GM18868 (cell line): ENCODE data around the gene PODXL2.
"Not testable (repeated sequence)": the region's sequence is repeated elsewhere in the genome, so short reads cannot be mapped to it uniquely, and the experiment has no call there.

ENCODE experiments used
- ATAC-seq: cut with Tn5 transposase; IDR thresholded peaks from one replicate; pipeline ENCODE4 v1.9.1; 2021; ENCODE audit warnings: mild to moderate bottlenecking, moderate library complexity; ENCODE audit not compliant: unreplicated experiment

Gene PODXL2

DNA sequence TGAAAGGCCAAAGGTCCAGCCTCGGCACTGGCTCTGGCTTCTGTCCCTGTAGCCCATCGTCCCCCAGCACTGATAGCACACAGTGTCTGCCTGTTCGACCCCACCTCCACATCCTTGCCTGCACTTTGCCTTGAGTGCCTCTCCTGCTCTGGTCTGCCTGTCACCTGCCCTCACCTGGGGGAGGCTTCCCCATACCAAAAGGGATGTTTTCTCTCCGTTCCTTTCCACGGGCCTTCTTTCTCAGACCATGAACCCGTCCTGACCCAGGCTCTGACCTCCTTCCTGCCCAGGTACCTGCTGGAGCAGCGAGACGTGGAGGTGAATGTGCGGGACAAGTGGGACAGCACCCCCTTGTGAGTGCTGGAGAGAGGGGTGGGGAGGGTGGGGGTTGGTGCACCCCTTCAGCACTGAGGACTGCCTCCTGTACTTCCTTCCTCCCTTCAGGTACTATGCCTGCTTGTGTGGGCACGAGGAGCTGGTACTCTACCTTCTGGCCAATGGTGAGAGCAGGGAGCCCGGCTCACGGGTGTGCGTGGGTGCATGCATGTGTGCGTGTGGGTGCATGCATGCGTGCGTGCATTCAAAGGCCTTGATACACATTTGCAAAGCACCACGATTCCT, 45.2 kb downstream of the PODXL2 start:
- ATAC-seq, result no peak

DNA sequence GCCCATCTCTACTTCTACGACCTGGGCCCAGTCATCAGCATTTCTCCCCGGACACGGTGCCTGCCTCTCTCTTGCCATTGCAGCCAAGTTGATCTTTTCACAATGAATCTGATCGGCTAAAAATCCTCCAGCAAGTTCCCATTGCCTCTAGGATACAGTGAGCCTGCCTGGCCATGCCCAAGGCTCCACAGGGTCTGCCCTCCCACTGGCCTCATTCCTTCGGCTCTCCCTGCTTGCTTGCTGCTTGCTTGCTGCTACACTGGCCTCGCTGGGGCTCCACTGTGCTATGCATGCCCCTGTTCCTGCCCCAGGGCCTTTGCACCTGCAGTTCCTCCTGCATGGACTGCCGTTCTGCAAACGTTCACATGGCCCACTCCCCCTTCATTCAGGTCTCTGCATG, 45.8 kb downstream of the PODXL2 start:
- ATAC-seq, result no peak

DNA sequence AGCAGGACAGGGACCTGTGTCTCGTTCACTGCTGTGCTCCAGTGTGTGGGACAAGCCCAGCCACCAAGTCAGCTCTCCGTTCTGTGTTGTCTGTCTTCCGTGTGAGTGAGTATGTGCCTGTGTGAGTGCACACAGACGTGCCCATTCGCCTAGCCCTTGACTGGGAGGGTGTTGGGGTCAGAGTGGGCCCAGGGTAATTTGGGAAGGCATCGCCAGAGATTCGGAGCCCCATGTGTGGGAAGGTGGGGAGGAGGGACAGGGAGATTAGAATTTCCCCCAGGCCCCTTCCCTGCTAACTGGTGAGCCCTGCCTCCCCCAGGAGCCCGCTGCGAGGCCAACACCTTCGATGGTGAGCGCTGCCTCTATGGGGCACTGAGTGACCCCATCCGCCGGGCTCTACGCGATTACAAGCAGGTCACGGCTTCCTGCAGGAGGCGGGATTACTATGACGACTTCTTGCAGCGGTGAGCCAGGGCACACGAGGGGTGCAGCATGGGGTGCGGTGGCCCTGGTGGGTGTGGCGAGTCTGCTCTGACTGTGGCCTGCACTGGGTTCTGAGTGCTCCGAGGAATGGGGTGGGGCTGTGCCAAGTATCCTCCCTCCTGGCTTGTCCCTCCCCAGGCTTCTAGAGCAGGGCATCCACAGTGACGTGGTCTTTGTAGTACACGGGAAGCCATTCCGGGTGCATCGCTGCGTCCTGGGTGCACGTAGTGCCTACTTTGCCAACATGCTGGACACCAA, 46.8 kb downstream of the PODXL2 start:
- no peak for ATAC-seq

DNA sequence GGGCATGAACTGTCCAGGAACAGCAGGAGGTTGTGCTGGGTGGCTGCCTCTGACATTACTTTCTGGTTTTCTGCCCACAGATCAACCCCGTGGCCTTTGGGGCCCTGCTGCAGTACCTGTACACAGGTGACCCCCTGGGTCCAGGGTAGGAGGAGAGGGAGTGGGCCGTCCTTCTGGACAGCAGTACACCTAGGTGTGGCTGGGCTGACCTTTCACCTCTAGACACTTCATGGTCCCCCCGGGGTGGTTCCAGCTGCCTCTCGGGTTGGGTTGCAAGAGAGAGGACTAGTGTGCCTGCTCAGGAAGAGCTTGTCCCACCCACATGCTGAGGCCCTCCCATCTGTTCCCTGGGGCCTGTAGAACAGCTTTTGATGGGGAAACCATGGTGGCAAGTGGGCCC, 47.5 kb downstream of the PODXL2 start:
- no peak for ATAC-seq

DNA sequence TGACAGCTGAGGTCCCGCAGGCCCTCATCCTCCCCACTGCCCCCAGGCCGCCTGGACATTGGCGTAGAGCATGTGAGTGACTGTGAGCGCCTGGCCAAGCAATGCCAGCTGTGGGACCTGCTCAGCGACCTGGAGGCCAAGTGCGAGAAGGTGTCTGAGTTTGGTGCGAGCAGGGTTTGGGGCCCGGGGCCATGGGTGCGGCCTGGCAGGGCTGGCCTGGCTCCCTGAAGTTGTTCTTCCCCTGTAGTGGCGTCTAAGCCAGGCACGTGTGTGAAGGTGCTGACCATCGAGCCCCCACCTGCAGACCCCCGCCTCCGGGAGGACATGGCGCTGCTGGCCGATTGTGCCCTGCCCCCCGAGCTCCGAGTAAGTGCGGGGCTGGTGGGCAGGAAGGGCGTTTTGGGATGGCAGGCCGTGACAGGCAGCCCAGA, 48.0 kb downstream of the PODXL2 start:
- no peak for ATAC-seq

DNA sequence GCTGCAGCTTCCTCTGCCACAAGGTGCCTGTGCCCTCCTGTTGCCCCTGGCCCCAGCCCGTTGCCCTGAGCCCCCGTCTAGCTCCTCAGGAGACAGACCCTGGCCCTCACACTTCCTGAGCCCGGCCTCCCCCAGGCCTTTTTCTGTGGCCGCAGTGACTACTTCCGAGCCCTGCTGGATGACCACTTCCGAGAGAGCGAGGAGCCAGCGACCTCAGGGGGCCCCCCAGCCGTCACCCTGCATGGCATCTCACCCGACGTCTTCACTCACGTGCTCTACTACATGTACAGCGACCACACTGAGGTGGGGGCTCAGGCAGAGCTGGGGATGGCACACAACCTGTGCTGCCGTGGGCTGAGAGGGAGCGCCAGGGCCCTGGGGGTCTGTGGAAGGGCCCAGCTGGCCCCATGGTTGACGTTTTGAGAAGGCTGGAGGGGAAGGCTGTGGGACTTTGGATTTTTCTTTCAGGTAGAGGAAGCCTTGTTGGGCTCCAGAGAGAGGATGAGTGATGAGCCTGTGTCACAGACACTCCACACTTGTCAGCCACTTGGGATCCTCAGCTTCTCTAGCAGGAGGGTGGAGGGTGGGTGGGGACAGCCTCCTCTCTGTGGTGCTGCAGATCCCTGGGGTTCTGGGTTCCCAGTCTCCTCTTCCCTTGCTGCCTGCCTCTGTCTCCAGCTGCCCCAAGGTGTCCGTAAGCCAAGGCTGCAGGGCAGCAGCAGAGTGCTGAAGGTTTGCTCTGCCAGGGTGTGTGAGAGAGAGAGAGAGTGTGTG, 48.7 kb downstream of the PODXL2 start:
- no peak for ATAC-seq

DNA sequence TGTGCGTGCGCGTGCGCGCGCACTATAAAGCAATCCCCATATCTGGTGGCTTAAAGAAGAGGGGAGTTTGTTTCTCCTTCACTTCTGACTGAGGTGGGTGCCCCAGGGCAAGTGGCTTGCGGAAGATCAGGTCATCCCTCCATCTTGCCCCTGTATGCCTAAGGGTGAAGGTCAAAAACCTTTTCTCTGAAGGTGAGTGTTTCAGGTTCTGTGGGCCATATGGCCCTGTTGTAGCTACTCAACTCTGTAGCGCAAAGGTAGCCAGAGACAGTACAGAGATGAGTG, 49.3 kb downstream of the PODXL2 start:
- ATAC-seq, result no peak

DNA sequence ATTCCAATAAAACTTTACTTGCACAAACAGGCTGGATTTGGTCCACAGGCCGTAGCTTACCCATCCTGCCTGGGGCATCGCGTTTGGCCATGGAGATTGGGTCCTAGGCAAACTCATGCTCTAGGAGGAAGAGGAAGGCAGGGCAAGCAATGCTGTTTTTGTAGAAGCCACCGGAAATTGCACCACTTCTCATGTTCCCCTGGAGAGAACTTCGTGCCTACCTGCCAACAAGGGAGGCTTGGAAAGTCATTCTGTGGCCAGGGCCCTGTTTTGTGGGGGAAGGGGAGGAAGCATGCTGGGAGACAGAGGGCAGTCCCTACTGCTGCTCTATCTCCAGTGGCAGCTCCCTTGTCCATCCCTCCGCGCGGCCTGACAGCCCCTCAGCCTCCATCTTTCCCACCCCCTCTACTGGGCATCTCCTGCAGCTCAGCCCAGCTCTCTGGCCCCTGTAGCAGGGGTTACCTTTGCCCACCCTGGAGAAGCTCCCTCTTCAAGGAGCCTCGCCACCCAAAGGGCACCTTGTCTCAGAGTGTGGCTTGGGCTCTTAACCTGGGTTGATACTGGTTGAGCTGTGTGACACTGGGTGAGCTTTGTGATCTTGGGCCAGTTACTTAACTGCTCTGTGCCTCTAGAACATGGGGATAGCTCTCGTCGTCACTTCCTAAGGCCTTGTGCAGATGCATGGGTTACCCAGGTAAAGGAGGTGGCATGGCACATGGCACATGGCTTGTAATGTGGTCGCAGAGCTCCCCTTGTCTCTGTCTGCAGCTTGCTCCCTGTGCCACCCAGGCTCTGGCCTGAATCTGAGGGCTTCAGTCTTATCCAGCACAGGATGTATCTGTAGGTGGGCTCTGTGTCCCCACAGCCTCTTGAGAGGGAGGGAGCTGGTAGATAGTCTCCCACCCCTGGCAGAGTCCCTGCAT, 49.9 kb downstream of the PODXL2 start:
- no peak for ATAC-seq

DNA sequence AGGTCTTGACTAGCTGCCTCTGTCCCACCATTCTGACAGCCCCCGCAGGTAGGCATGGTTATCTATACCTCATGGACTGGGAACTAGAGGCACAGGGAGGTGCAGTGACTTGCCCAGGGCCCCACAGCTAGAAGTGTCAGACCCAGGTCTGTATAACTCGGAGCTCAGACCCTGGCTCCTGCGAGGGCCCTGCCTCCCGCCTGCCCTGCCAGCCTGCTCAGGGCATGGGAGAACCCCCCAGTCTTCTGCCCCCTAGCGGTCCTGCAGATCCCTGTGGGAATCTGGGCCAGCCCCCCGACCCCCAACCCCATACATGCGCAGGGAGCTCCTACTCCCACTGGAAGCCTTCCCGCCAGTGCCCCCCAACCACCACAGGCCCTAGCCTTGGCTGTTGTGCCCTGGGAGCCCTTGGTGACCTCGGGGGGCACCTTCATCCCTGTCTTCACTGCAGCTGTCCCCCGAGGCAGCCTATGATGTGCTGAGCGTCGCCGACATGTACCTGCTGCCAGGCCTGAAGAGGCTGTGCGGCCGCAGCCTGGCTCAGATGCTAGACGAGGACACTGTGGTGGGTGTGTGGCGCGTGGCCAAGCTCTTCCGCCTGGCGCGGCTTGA, 50.7 kb downstream of the PODXL2 start:
- ATAC-seq, result no peak

DNA sequence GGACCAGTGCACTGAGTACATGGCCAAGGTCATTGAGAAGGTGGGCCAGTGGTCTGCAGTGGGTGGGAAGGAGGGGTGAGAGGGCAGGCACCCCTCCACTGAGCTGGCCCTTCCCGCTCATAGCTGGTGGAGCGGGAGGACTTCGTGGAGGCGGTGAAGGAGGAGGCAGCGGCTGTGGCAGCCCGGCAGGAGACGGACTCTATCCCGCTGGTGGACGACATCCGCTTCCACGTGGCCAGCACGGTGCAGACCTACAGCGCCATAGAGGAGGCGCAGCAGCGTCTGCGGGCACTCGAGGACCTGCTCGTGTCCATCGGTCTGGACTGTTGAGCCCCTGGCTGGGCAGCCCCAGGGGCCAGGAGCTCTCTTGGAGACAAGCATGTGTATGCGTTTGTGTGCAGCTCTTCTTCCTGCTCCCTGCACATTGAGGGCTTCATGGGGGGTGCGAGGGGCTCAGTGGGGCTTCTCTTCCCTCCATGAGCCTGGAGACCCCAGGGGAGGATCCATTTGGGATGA, 51.2 kb downstream of the PODXL2 start:
- ATAC-seq, result no peak

DNA sequence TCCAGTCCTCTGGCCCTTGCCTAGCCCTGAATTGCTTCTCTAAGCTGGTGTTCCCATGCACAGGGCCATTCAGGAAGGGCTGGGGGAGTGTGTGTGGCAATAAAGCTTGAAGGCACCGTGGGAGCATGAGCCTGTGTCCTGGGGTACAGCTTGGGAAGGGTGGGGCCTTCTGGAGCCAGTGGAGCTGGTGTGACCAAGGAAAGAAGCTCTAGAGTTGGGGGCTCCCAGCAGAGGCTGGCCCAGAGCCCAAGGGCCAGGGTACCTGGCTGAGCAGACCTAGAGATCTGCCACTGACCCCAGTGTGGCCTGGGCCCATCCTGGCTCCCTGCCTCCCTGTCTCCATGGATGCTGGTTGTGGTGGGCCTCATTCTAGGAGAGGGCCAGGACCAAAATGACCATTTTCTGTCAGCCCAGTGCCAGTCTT, 51.8 kb downstream of the PODXL2 start:
- ATAC-seq, result no peak

DNA sequence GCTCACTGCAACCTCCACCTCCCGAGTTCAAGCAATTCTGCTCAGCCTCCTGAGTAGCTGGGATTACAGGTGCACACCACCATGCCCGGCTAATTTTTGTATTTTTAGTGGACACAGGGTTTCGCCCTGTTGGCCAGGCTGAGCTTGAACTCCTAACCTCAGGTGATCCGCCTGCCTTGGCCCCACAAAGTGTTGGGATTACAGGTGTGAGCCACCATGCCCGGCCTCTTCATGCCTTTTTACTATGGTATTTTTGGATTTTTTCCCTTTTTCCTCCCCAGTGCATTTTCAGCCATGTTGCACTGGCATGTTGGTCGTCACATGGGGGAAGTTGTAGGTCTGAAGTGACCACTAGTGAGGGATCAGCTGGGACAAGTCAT, 53.2 kb downstream of the PODXL2 start:
- not testable (repeated sequence) for ATAC-seq

DNA sequence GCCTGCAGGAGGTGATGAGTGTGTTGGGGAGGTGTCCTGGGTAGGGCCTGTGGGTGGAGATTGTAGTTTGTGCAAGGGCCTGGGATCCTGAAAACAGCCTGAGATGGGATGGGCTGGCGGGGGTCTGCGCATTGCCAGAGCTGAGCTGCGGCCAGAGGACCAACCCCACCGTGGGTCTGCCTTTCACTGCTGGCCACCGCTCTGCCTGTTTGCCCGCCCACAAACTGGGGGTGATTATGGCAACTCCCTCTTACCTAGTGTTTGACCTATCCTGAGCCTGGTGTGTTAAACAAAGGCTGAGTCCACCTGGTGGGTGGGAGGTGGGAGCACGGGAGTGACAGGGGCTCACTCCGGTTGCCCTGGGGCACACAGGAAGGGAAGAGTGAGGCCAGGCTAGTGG, 53.6 kb downstream of the PODXL2 start:
- ATAC-seq, result no peak

DNA sequence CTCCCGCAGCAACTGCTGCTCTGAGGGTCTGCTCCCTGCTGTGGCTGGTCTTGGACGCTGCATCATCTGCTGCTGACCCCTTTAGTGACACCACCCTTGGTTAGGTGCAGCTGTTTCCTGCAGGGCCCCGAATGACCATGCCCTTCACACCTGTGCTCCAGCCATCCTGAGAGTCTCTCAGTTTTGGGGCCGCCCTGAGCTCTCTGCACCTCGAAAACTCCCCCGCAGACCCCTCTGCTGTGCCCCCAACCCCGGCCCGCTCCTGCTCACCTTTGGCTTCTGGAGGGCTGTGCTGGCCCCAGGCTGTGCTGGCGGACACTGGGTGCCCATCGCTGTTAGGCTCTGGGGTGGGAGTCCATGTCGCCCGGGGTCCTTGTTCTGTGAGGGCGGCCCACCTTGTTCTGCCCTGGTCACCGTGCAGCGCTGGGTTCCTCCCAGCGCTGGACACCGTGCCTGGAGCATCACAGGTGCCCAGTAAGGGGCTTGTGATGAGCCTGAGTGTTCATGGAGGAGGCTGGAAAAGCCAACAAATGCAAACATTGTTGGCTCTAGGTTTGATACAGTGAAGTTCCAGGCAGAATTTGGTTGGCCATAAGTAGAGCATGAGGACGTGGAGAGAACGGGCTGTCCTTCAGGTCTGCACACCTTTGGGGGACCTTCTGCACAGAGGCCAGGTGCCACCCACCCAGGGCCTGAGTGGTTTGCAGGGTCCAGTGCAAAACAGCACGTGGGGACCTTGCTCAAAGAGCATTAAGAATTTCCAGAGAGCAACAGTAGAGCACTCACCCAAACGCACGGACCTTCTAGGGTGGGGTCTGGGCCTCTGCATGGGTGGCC, 56.1 kb downstream of the PODXL2 start:
- ATAC-seq, result no peak

DNA sequence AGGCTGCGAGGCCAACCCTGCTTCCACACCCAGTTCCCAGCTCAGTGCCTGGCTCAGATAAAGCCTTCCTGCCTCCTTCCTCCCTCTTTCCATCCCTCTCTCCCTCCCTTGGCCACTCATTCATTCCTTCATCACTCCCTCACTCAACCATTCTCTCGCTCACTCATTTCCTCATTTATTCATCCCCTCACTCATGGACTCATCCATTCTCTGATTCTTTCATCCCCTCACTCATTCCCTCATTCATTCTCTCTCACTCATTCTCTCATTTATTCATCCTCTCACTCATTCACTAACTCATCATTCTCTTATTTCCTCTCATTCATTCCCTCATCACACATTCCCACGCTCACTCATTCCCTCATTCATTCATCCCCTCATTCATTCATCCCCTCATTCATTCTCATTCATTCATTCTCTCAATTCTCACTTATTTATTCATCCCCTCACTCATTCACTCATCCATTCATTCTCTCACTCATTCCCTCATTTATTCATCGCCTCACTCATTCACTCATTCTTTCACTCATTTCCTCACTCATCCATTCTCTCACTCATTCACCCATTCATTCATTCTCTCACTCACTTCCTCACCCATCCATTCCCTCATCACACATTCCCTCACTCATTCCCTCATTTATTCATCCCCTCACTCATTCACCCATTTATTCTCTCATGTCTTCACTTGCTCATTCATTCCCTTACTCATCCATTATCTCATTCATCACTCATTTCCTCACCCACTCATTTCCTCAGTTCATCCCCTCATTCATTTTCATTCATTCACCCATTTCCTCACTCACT, 56.9 kb downstream of the PODXL2 start:
- ATAC-seq, result no peak

DNA sequence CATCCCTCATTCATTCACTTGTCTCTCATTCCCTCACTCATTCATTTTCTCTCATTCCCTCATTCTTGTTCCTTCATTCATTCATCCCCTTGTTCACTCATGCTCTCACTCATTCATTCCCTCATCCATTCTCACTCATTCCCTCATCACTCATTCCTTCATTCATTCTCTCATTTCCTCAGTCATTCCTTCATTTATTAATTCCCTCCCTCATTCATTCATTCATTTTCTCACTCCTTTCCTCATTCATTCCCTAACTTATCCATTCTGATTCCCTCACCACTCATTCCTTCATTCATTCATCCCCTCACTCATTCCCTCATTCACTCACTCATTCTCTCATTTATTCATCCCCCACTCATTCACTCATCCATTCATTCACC, 57.5 kb downstream of the PODXL2 start:
- ATAC-seq, result no peak

DNA sequence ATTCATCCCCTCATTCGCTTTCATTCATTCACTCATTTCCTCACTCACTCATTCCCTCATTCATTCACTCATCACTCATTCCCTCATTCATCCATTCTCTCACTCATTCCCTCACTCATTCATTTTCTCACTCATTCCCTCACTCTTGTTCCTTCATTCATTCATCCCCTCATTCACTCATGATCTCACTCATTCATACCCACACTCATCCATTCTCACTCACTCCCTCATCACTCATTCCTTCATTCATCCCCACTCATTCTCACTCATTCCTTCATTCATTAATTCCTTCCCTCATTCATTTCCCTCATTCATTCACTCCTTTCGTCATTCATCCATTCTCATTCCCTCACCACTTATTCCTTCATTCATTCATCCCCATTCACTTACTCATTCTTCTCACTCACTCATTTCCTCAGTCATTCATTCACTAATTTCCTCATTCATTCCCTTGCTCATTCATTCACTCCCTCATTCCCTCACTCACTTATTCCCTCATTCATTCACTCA, 58.3 kb downstream of the PODXL2 start:
- no peak for ATAC-seq

DNA sequence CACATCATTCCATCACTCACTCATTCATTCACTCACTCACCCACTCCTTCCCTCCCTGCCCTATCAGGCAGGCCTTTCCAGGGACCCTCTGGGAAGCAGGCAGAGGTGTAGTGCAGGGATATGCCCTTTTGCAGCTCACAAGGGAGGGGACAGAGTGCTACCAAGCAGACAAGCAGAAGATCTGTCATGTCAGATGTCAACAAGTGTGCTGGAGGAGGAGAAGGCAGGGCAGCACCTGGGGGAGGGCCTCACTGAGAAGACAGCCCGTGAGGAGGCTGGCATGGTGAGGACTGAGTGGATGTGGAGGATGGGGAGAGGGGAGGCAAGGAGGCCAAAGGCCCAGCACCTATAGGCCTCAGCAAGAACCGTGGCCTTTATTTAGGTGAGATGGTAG, 59.0 kb downstream of the PODXL2 start:
- ATAC-seq, result no peak
